Keratinocyte (primary cell): ENCODE results near the gene RAB3B. TPM values are rescaled to one million over a fixed set of nuclear protein-coding genes. Genes with fewer than 3 reads are reported as not detected.
A peak's percentile ranks its signal among the peaks of the same experiment; 100 is the strongest.

Experiments
- DNase-seq: peaks from one replicate; pipeline ENCODE4 v3.0.0-alpha.2; 2011; ENCODE audit warnings: low read depth, missing footprints, low spot score
- FAIRE-seq: peaks from 2 replicates; lab custom pipeline; 2011; peaks lifted over from hg19 to GRCh38; lab: Jason Lieb, UNC
- H2AFZ ChIP-seq: 2 replicates; pipeline ENCODE4 v1.6.0; 2012; ENCODE audit warnings: low read length, control low read depth, inconsistent platforms; ENCODE audit not compliant: control insufficient read depth
- H3K27ac ChIP-seq: 2 replicates; pipeline ENCODE4 v1.5.1; 2011; ENCODE audit warnings: low read length; ENCODE audit not compliant: control insufficient read depth, insufficient read depth
- H3K27me3 ChIP-seq: 3 replicates; pipeline ENCODE4 v1.6.0; 2011; ENCODE audit warnings: low read length; ENCODE audit not compliant: control insufficient read depth, insufficient read depth; ENCODE audit errors: extremely low read depth
- H3K36me3 ChIP-seq, 2 experiments: 2 replicates in 1 of 2; 3 replicates in 1 of 2; pipeline ENCODE4 v1.5.1; 2011; ENCODE audit warnings: low read length in 2 of 2, mild to moderate bottlenecking in 1 of 2; ENCODE audit not compliant: control insufficient read depth in 2 of 2, insufficient read depth in 2 of 2; ENCODE audit errors: extremely low read depth in 1 of 2
- H3K4me1 ChIP-seq: 3 replicates; pipeline ENCODE4 v1.5.1; 2011; ENCODE audit warnings: low read length; ENCODE audit not compliant: control insufficient read depth, insufficient read depth; ENCODE audit errors: extremely low read depth
- H3K4me2 ChIP-seq: 3 replicates; pipeline ENCODE4 v1.6.0; 2011; ENCODE audit warnings: low read depth, low read length; ENCODE audit not compliant: control insufficient read depth, insufficient read depth; ENCODE audit errors: extremely low read depth
- H3K4me3 ChIP-seq, 3 experiments: fragments of 200-600 bp in 1 of 3; sonication (generic) in 1 of 3; 2 replicates in 2 of 3; 3 replicates in 1 of 3; pipeline ENCODE4 v1.5.1; 2011 to 2016; ENCODE audit warnings: low read length in 3 of 3, mild to moderate bottlenecking in 3 of 3, control low read depth in 2 of 3, inconsistent platforms in 1 of 3, low read depth in 1 of 3, mixed read lengths in 1 of 3, mixed run types in 1 of 3, moderate library complexity in 1 of 3; ENCODE audit not compliant: control insufficient read depth in 2 of 3, insufficient read depth in 2 of 3; ENCODE audit errors: extremely low read depth in 1 of 3
- H3K79me2 ChIP-seq: 2 replicates; pipeline ENCODE4 v1.6.0; 2012; ENCODE audit warnings: low read length; ENCODE audit not compliant: control insufficient read depth, insufficient read depth
- H3K9ac ChIP-seq: 3 replicates; pipeline ENCODE4 v1.6.0; 2011; ENCODE audit warnings: low read length; ENCODE audit not compliant: control insufficient read depth, insufficient read depth; ENCODE audit errors: extremely low read depth
- H3K9me1 ChIP-seq: 3 replicates; pipeline ENCODE4 v1.6.0; 2011; ENCODE audit warnings: low read length; ENCODE audit not compliant: control insufficient read depth, insufficient read depth; ENCODE audit errors: extremely low read depth
- H3K9me3 ChIP-seq: 2 replicates; pipeline ENCODE4 v1.5.1; 2012; ENCODE audit warnings: low read depth, low read length; ENCODE audit not compliant: control insufficient read depth
- H4K20me1 ChIP-seq: 3 replicates; pipeline ENCODE4 v1.6.0; 2011; ENCODE audit warnings: low read length; ENCODE audit not compliant: control insufficient read depth, insufficient read depth; ENCODE audit errors: extremely low read depth
- CTCF ChIP-seq, 3 experiments: IDR thresholded peaks in 1 of 3; conservative IDR thresholded peaks in 1 of 3; optimal IDR thresholded peaks in 1 of 3; 2 replicates in 2 of 3; 3 replicates in 1 of 3; pipeline versions ENCODE3 to v1.5.1; 2011; ENCODE audit warnings: low read length in 3 of 3, mild to moderate bottlenecking in 3 of 3, moderate library complexity in 2 of 3, control low read depth in 1 of 3, inconsistent platforms in 1 of 3; ENCODE audit not compliant: insufficient read depth in 2 of 3; ENCODE audit errors: extremely low read depth in 1 of 3
- EZH2 ChIP-seq: IDR thresholded peaks from one replicate; pipeline ENCODE4 v1.6.1; 2012; ENCODE audit warnings: inconsistent platforms, mild to moderate bottlenecking, low read length, moderate library complexity
- dilution Hi-C: fragments of 300-500 bp; cut with MboI; formaldehyde crosslinking; loops from one replicate; pipeline ENCODE4 v1.7.0; 2020; ENCODE audit warnings: low sequenced_read_pairs; ENCODE audit not compliant: extremely low pct_ligation_motif_present
- polyA plus RNA-seq, 5 experiments: library from polyadenylated mRNA; depleted of rRNA in 3 of 5; stranded (reverse) in 3 of 5; stranded (forward) in 1 of 5; unstranded in 1 of 5; fragments of >200 nt; gene quantifications; 1 replicate in 1 of 5; 2 replicates in 3 of 5; 3 replicates in 1 of 5; pipeline versions ENCODE4 v1.2.1 to v1.2.3, GENCODE V29; 2011 to 2012; ENCODE audit warnings: missing spikeins in 2 of 5, low read depth in 1 of 5, low replicate concordance in 1 of 5

Gene RAB3B
- polyA plus RNA-seq, 1 donor (not counting 4 experiments of a cell fraction or from before 2014, with no cell fraction given), result 2.6 TPM

- DNase-seq, result no peak
- H3K9me3 ChIP-seq, result peaks cover 3% of the 10 kb centered on the region
- H3K27ac ChIP-seq, result no peak overlapping the region
- no peak overlapping the region for H3K4me2 ChIP-seq
- dilution Hi-C loops, result no loop called here
- H3K4me3 ChIP-seq, result no peak overlapping the region
- no peaks in the 10 kb centered on the region for H4K20me1 ChIP-seq
- no peaks in the 10 kb centered on the region for H3K9me1 ChIP-seq
- H3K36me3 ChIP-seq, result no peaks in the 10 kb centered on the region
- peak; percentile 76 for FAIRE-seq
- H3K4me1 ChIP-seq, result peaks cover 21% of the 10 kb centered on the region
- H3K27me3 ChIP-seq, result no peaks in the 10 kb centered on the region
- peak overlapping the region; percentile 54 for H2AFZ ChIP-seq
- no peak for TF ChIP-seq EZH2
- TF ChIP-seq CTCF (optimal IDR thresholded peaks at IDR 0.05 in 1 of 3, IDR thresholded peaks at IDR 0.05 in 1 of 3, conservative IDR thresholded peaks at IDR 0.05 in 1 of 3; ENCODE audit: extremely low read depth in 1 of 3, insufficient read depth in 2 of 3, low read length in 3 of 3), result no peak
- no peak overlapping the region for H3K9ac ChIP-seq
- no peaks in the 10 kb centered on the region for H3K79me2 ChIP-seq
Measured at GRCh38 chr1:51946300-51946699, 44.2 kb downstream of the RAB3B start.

GRCh38 chr1:51945591-51945990, 44.9 kb downstream of the RAB3B start:
- FAIRE-seq (no peak), DNase-seq (no peak)
- Histone ChIP-seq H3K9ac (no peak overlapping the region), H3K4me2 (no peak overlapping the region), H3K4me1 (peaks cover 21% of the 10 kb centered on the region), H4K20me1 (no peaks in the 10 kb centered on the region), H3K4me3 (no peak overlapping the region), H3K9me3 (peaks cover 3% of the 10 kb centered on the region), H3K27me3 (no peaks in the 10 kb centered on the region), H3K36me3 (no peaks in the 10 kb centered on the region), H3K79me2 (no peaks in the 10 kb centered on the region), H2AFZ (no peak overlapping the region), H3K27ac (no peak overlapping the region), H3K9me1 (no peaks in the 10 kb centered on the region)
- no peak for TF ChIP-seq EZH2
- TF ChIP-seq CTCF (optimal IDR thresholded peaks at IDR 0.05 in 1 of 3, IDR thresholded peaks at IDR 0.05 in 1 of 3, conservative IDR thresholded peaks at IDR 0.05 in 1 of 3; ENCODE audit: extremely low read depth in 1 of 3, insufficient read depth in 2 of 3, low read length in 3 of 3), result no peak
- dilution Hi-C loops, result no loop called here
